Ecto neural progenitor cell (in vitro differentiated cells): Measurements from ENCODE around the gene MOB2.

Experiments used
- DNase-seq: peaks from one replicate; pipeline ENCODE4 v3.0.0-alpha.2; 2018; ENCODE audit warnings: low spot score

The MOB2 gene

GRCh38 chr11:1472180-1473005, 14.2 kb downstream of the MOB2 start:
- no peak for DNase-seq

DNA sequence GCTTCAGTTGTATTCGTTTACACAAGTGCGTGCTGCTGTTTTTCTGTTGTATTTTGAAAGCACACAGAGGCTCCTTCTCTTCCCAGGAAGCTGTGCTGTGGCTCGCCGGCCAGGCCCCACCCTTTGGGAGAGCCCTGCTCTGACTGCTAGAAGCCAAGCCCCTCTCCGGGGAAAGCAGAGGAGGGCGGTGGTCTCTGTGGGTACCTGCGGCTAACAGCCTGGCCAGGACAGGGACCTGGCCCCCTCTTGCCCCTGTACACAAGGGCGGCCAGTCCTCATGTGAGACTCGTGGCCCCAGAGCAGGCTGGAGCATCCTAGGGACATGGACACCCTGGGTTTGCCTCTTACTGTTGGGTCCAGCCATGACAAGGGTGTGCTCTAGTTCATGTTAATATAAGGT, 14.8 kb downstream of the MOB2 start:
- no peak for DNase-seq

DNA sequence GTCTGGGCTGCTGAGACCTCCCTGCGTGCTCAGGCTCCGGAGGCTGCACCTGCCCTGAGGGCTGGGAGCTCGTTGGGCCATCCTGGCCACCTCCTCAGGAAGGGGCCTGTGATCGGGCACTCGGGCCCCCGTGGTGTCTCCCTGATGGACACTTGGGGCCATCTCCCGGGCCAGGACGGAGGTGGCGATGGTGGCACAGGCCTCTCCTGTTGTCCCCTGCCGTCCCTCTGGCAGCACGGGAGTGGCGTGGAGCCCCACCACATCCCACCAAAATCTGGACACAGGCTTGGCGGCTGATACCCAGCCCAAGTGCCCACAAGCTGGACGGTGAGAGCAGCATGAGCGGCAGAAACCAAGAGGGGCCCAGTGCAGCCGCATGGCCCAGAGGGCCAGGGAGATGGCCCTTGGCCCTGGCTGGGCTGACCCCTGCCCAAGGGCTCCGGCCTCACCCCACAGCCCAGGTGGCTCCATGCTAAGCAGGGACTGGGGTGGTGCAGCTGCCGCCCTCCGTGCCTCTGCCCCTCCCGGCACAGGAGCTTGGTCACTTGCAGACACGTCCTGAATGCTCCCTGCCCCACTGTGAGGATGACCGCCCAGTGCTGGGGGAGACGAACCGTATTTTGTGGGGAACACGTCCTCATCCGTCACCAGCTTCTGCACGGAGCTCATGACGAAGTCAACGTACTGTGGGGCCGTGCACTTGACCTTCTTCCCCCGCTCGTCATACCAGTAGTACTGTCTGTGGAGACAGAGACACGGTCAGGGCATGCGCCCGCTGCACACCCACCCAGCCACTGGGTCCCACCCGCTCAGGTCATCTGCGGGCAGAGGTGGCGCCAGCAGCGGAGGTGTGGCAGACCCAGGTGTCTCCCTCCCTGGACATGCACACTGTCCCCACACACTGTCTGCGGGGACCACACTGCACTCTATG, 15.6 kb downstream of the MOB2 start:
- DNase-seq = no peak

DNA sequence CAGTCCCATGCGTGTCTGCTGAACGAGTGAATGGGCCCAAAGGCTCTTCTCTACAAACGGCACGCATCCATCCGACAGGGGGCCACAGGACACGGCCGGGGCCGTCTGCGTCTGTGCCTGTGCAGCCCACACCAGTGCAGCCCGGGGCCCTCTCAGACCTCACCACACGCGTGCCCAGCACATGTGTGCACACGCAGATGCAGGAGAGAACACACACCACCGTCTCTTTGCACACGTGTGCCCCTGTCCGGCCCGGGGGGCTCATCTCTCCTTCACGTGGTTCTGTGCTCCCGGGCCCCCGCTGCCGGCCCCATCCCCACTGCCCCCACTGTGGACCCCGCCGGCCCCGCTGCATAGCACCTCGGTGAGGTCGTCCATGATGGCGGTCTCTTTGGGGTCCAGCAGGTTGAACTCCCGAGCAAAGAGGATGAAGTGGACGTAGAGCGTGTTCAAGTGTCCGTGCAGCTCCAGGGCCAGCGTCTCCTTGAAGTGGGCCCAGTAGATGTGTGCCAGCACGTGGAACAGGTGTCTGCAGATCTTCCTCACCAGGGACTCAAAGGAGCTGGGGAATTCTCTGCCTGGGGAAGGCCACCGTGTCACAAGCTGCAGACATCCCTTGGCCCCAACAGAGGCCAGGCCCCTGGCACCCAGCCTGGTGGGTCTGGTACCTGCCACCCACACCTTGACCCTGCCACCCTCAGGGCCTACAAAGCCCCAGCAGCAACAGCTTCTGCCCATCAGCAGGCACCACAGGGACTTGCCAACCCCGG, 16.5 kb downstream of the MOB2 start:
- no peak for DNase-seq

GRCh38 chr11:1469287-1469910, 17.2 kb downstream of the MOB2 start:
- no peak for DNase-seq

DNA sequence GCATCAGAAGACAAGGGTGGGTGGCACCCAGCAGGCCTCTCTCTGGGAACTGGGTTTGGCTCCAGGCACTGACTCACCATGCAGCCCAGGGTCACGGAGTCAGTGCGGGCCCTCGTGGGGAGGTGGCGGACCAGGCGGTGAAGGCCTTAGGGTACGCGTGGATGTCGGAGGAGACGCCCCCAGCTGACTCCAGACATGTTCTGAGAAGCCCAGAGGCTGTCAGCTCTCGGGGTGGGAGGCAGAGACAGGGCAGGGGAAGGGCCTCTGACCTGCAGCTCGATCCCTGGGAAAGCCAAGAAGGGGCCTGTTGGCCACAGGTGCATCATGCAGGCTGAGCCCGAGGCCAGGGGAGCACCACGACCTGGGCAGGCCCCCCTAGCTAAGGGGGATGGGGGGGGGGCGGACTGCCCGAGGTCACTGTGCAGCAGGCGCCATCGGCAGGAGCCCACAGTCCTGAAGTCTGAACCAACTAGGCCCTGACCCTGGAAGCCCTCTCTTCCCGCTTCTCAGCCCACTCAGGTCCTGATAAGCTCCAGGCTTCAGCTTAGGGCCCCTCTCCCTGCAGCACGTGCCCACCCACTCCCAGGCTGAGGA, 18.0 kb downstream of the MOB2 start:
- DNase-seq = no peak

- DNase-seq = no peak
Measured at GRCh38 chr11:1468002-1468401, 18.6 kb downstream of the MOB2 start.

DNA sequence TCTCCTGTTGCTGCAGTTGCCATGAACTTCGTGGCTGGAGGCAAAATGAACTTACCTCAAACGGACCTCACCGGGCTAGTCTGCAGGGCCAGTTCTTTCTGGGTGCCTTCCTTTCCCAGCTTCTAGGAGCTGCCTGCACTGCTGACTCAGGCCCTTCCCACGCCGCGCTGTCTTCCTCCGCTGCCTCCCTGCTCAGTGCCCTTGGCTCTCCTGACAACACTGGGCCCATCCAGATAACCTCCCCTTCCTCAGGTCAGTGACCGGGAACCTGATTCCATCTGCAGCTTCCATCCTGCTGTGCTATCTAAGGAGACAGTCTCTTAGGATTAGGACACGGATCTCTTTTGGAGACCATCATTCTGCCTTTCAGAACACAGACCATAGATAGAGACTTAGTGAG, 19.3 kb downstream of the MOB2 start:
- DNase-seq = no peak

DNA sequence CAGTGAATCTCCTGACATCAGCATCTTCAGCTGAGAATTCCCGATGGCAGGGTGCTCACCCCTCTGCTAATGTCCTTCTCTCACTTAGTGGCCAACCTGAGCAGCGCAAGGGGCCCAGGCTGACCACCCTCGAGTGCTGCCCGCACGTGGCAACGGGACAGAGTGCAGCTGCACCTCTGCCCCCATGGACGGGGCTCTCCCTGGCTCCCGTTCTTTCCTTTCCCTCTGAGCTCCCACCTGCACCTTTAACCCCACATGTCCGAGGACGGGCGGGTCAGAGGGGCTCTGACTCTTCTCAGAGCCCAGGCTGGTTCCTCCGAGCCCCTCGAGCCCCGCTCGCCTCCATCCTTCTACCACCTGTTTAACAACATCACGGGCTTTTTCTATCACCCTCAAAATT, 19.8 kb downstream of the MOB2 start:
- no peak for DNase-seq

- DNase-seq = no peak
Measured at GRCh38 chr11:1463056-1463455, 23.5 kb downstream of the MOB2 start.

DNA sequence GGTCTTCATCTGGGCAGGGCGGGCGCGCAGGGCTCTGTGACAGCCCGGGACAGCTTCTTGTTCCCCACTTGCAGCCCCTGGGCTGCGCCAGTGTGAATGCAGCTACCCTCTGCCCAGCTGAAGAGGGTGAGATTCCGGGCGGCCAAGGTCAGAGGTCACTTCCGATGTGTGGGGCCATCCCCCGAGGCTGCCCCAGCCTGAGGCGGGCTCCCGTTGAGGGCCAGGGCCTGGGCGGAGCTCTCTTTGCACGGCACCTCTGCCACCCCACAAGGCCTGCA, 23.9 kb downstream of the MOB2 start:
- no peak for DNase-seq

- no peak for DNase-seq
Measured at GRCh38 chr11:1461826-1462697, 24.5 kb downstream of the MOB2 start.

DNA sequence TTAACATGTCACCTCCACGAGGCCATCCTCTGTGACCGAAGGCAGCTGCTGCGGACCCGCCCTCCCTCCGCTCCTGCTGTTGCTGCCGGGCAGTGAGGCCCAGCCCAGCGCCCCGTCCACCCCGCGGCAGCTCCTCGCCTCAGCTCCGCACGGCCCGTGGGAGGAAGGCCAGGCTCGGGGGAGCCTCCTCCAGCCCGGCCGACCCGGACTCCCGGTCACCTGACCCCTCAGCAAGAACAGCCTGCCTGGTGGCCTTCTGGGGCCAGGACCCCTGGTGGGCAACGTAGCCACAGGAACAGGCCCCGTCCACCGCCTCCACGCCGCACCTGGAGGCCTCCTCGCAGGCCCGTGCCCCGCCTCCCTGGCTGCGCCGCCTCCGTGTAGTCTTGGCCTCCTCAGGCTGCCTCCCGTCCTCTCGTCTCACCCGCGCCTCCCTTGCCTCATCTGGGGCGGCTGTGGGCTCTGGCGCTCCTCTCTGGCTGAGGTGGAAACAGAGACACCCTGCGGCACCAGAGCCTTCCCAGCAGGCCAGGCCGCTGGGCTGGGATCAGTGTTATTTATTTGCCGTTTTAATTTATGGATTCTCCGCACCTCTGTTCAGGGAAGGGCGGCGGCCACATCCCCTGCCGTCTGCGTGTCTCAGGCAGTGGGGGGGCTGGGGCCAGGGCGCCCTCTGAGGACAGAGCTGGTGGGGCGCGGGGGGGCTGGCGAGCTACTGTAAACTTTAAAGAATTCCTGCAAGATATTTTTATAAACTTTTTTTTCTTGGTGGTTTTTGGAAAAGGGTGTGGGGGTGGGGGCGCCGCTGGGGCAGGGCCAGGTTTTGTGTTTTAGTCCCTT, 25.4 kb downstream of the MOB2 start:
- DNase-seq = no peak

DNA sequence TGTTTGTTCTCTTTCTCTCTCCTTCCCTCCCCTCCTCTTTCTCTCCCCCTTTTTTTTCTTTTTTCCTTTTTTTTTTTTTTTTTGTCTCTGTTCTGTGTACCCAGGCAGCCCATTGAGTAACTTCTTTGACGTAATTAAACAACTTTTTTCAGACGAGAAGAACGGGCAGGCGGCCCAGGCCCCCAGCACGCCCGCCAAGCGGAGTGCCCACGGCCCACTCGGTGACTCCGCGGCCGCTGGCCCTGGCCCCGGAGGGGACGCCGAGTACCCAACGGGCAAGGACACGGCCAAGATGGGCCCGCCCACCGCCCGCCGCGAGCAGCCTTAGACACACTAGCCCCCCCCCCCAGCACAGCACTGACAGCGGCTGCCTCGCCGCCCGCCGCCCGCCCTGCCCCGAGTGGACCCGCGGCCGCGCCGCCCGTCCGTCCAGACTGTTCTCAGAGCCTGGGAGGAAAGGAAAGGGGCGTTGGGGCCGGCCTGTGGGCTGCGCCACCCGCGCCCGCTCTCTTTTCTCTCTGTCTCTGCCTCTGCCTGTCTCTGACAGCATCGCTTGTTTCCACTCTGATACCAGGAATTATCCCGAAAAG, 26.1 kb downstream of the MOB2 start:
- no peak for DNase-seq

GRCh38 chr11:1459764-1460395, 26.7 kb downstream of the MOB2 start:
- no peak for DNase-seq

- DNase-seq = no peak
Measured at GRCh38 chr11:1459219-1459575, 27.4 kb downstream of the MOB2 start.

- DNase-seq = peak; percentile 80
Measured at GRCh38 chr11:1458340-1459218, 28.0 kb downstream of the MOB2 start.

DNA sequence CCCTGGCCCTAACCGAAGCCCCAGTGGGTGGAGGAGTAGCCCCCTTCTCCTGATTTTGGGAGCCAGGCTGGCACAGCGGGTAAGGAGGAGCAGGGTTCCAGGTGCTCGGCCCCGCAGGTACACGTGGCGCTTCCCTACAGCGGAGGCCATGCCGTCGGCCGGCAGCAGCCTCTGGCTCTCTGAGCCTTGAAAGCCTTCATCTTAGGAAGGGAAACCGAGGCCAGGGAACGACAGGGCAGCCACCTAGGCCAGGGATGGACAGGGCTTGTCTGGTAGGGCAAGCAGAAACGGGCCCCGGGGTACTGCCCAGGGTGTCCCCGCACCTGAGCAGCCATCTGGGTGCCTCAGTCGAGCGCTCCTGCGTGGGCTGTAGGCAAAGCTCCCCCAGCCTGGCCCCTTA, 28.7 kb downstream of the MOB2 start:
- DNase-seq = no peak
